Activated CD8-positive, alpha-beta T cell treated with anti-CD3 and anti-CD28 coated beads, Interleukin-2, amount 10 ng/mL, durations not matched to agents 7 days and 5 days (primary cell): Measurements from ENCODE around the gene C2CD4A. TPM values are rescaled to one million over a fixed set of nuclear protein-coding genes. Genes with fewer than 3 reads are reported as not detected.

ENCODE experiments used
- ATAC-seq: fragments of 150-1000 bp; cut with Tn5 transposase; one replicate; pipeline ENCODE4 v1.10.0; 2021; ENCODE audit warnings: moderate library complexity
- CTCF ChIA-PET: fragments of 350-600 bp; sonication (Branson Sonifier 250); formaldehyde crosslinking; loops from one replicate; lab custom pipeline; 2021; ENCODE audit warnings: antibody characterized with exemption; lab: Charles Lee
- POLR2A ChIA-PET: fragments of 350-600 bp; sonication (Branson Sonifier 250); formaldehyde crosslinking; loops from one replicate; lab custom pipeline; 2021; ENCODE audit warnings: antibody characterized with exemption; lab: Charles Lee
- DNase-seq: peaks from one replicate; pipeline ENCODE4 v3.0.0-alpha.2; 2020
- H3K27ac Mint-ChIP-seq: one replicate; pipeline ENCODE4 v1.8.0; 2021; ENCODE audit warnings: mild to moderate bottlenecking, mixed read lengths
- H3K27me3 Mint-ChIP-seq: one replicate; pipeline ENCODE4 v1.8.0; 2021; ENCODE audit warnings: low read depth, mixed read lengths
- H3K36me3 Mint-ChIP-seq: one replicate; pipeline ENCODE4 v1.8.0; 2021; ENCODE audit warnings: low read depth, mixed read lengths
- H3K4me1 Mint-ChIP-seq: one replicate; pipeline ENCODE4 v1.8.0; 2021; ENCODE audit warnings: low read depth, mixed read lengths
- H3K4me3 Mint-ChIP-seq: one replicate; pipeline ENCODE4 v1.8.0; 2021; ENCODE audit warnings: mild to moderate bottlenecking, mixed read lengths
- H3K9me3 Mint-ChIP-seq: one replicate; pipeline ENCODE4 v1.8.0; 2022; ENCODE audit warnings: mixed read lengths; ENCODE audit not compliant: insufficient read depth
- total RNA-seq, 2 experiments: library from RNA; stranded (reverse); gene quantifications; one replicate each; pipeline ENCODE4 v1.2.3, GENCODE V29; 2021

The C2CD4A gene
- total RNA-seq, 2 experiments from 2014 or later, result not detected

DNA sequence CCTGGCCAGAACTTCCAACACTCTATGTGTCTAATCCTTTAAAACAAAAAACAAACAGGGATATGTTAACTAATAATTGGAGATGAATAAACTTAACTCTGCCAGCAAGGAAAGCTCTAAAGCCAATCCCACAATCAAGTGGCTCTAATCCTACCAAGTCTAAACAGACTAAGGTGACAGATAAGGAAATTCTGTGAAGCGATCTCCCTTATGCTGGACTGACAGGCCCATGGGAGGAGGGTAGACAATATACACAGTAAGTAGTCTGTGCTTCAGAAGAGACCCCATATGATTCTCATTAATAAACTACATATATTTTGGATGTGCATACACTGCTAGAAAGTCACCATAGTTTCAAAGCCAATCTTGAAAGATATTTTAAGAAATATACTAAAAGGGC, 16.7 kb upstream of the C2CD4A start:
- Mint-ChIP-seq H3K27me3 (no peaks in the 10 kb centered on the region), H3K4me3 (no peak overlapping the region), H3K4me1 (peaks cover 38% of the 10 kb centered on the region), H3K9me3 (no peaks in the 10 kb centered on the region), H3K27ac (no peak overlapping the region), H3K36me3 (peaks cover 11% of the 10 kb centered on the region)
- ChIA-PET POLR2A (no interaction called here), CTCF (interaction anchor here (0.8 kb wide), 1 partner anchor 9 kb away, joined by 3 read pairs; no protein-coding TSS in a partner anchor)
- ATAC-seq (no peak), DNase-seq (no peak)

DNA sequence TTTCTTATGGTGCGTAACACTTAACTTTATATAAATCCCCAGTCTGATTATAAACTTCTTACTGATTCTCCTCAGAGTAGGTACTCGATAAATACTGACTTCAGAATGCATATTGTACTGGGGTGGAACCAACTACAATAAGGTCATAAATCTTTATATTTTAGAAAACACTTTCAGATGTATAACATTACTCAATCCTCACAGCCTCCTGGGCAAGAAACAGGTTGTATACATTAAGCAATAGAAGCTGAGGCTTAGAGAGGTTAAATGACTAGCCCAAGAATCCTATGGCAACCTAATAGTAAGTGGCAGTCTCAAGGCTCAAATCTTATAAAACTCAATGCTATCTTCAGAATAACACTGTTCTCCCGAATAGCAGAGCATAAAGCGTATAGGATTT, 15.6 kb upstream of the C2CD4A start:
- H3K4me3 Mint-ChIP-seq, result no peak overlapping the region
- ChIA-PET POLR2A (no interaction called here), CTCF (interaction anchor here (1.0 kb wide), 1 partner anchor 10 kb away, joined by 5 read pairs; the partner anchor contains the start of gene VPS13C)
- H3K27ac Mint-ChIP-seq, result no peak overlapping the region
- H3K36me3 Mint-ChIP-seq, result peaks cover 11% of the 10 kb centered on the region
- no peaks in the 10 kb centered on the region for H3K27me3 Mint-ChIP-seq
- peaks cover 31% of the 10 kb centered on the region for H3K4me1 Mint-ChIP-seq
- H3K9me3 Mint-ChIP-seq, result no peaks in the 10 kb centered on the region
- ATAC-seq (no peak), DNase-seq (no peak)

DNA sequence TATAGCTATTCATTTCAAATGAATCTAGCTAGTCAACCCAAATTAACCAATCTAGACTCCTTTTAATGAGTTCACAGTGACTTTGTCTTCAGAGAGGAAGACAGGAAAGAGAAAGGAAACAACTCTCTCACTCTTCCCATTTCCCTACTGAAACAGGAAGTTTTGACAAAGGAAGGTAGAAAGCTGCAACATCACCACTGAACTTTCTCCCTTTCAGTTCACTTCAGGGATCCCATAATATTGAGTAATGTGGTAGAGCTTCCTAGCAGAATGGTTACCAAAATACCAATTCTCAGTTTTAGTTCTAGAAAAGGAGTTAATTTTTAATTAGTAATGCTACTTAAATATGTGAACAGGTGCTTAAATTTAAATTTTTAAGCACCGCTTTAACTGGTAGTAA, 14.1 kb upstream of the C2CD4A start:
- H3K9me3 Mint-ChIP-seq, result no peaks in the 10 kb centered on the region
- ChIA-PET POLR2A (no interaction called here), CTCF (interaction anchor here (0.6 to 1.1 kb wide), 2 partner anchors 8 to 412 kb away, joined by 3 to 4 read pairs; partner anchors contain the start of gene VPS13C)
- ATAC-seq (no peak), DNase-seq (no peak)
- H3K36me3 Mint-ChIP-seq, result peaks cover 14% of the 10 kb centered on the region
- no peaks in the 10 kb centered on the region for H3K27me3 Mint-ChIP-seq
- no peak overlapping the region for H3K27ac Mint-ChIP-seq
- no peak overlapping the region for H3K4me3 Mint-ChIP-seq
- peaks cover 27% of the 10 kb centered on the region for H3K4me1 Mint-ChIP-seq

DNA sequence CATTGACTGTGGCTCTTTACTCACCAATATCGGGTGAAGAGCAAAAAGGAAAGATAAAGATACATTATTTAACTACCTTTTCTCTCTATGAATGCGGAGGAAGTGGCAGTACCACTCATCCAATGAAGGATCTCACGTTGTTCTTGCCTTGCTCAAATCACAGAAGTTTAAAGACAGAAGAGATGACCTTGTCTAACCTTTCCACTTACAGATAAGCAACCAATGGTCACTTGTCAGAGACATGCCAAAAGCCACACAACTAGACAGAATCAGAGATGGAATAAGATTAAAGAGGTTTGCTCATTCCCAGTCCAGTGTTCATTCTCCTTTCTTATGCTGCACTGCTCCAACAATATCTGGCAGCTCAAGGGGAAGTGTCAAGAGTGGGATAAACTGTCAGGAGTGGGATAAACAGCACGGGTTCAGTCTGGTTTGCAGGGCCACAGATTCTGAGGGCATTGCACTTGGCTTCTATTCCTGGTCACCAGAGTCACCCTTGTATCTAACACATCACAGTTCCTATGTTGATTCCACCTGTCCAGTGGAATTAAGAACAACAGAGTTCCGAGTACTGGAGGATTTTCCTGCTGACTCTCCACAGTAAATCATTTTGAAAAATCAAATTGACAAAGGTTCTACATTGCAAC, 13.2 kb upstream of the C2CD4A start:
- no peaks in the 10 kb centered on the region for H3K9me3 Mint-ChIP-seq
- H3K27ac Mint-ChIP-seq, result no peak overlapping the region
- H3K27me3 Mint-ChIP-seq, result no peaks in the 10 kb centered on the region
- POLR2A ChIA-PET, result no interaction called here
- DNase-seq (no peak), ATAC-seq (no peak)
- H3K4me3 Mint-ChIP-seq, result no peak overlapping the region
- H3K4me1 Mint-ChIP-seq, result peaks cover 32% of the 10 kb centered on the region
- CTCF ChIA-PET, result no interaction called here
- H3K36me3 Mint-ChIP-seq, result peaks cover 17% of the 10 kb centered on the region

DNA sequence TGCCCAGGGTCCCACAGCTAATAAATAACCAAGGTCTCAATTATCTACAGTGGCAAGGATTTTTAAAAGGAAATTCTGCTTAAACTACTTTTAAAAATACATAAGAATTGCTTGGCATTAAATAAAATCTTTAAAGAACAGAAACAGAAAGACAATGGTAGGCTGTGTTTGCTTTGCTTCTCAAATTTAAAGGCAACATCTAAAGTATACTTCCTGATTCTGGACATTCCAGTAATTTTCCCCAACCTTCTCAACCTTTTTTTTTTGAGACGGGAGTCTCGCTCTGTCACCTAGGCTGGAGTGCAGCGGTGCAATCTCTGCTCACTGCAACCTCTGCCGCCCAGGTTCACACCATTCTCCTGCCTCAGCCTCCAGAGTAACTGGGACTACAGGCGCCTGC, 11.8 kb upstream of the C2CD4A start:
- ChIA-PET CTCF (no interaction called here), POLR2A (no interaction called here)
- H3K27ac Mint-ChIP-seq, result no peak overlapping the region
- H3K9me3 Mint-ChIP-seq, result no peaks in the 10 kb centered on the region
- H3K4me3 Mint-ChIP-seq, result no peak overlapping the region
- peaks cover 11% of the 10 kb centered on the region for H3K36me3 Mint-ChIP-seq
- DNase-seq (no peak), ATAC-seq (no peak)
- peaks cover 35% of the 10 kb centered on the region for H3K4me1 Mint-ChIP-seq
- no peaks in the 10 kb centered on the region for H3K27me3 Mint-ChIP-seq

DNA sequence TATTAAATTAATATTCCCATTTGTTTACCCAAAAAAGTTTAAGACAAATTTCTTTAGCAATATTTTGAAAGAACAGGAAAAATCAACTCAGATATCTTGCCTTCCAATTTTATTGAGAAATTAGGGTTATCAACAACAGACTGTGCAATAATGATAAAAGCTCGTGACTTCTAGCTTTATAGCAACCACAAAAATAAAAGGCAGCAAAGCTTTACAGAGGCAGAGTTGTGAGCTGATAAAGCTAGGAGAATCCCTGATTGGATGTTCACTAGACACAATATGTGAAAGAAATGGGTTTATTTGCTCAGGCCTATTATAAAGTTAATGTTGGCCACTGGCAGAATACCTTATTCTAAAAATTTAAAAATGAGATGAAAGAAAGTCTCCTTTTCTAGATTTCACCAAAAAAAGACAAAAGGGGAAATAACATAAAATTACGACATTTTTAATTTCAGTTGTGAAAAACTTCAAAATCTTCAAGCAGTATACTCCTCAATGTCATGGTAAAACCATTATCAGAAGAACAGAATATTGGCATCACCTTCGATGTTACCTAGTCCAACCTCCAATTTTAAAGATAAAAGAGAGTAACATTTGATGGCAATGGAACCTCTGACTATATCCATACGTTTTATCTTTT, 9.3 kb upstream of the C2CD4A start:
- H3K27ac Mint-ChIP-seq, result no peak overlapping the region
- ATAC-seq (no peak), DNase-seq (no peak)
- H3K27me3 Mint-ChIP-seq, result peaks cover 7% of the 10 kb centered on the region
- POLR2A ChIA-PET, result no interaction called here
- H3K9me3 Mint-ChIP-seq, result no peaks in the 10 kb centered on the region
- H3K36me3 Mint-ChIP-seq, result peaks cover 6% of the 10 kb centered on the region
- CTCF ChIA-PET, result no interaction called here
- H3K4me1 Mint-ChIP-seq, result peaks cover 53% of the 10 kb centered on the region
- H3K4me3 Mint-ChIP-seq, result no peak overlapping the region

DNA sequence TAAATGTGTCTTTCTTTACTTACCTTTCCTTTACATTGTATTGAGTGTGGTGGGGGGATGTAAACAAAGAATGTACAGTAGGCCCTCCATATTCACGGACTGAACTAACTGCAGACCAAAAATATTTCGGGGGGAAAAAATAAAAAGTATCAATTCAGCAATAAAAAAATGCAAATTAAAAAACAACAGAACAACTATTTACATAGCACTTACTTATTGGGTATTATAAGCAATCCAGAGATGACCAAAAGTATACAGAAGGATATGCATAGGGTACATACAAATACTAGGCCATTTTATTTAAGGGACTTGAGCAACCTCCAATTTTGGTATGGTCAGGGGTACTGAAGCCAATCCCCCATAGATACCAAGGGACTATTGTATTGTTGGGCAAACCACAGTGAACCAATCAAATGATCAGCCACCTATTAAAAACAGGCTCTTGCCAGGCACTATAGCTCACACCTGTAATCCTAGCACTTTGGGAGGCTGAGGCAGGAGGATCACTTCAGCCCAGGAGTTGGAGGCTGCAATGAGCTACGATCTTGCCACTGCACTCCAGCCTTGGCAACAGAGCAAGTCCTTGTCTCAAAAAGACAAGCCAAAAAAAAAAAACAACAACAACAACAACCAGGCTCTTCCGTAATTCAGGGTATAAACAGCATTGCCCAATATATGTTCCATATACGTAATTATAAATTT, 8.3 kb upstream of the C2CD4A start:
- no peak for ATAC-seq
- Mint-ChIP-seq H3K27ac (no peak overlapping the region), H3K4me1 (peaks cover 43% of the 10 kb centered on the region), H3K36me3 (peaks cover 6% of the 10 kb centered on the region), H3K4me3 (peak overlapping the region; percentile 81), H3K9me3 (no peaks in the 10 kb centered on the region), H3K27me3 (peaks cover 11% of the 10 kb centered on the region)
- DNase-seq, result no peak
- ChIA-PET POLR2A (interaction anchor here (0.7 to 1.0 kb wide), 2 partner anchors 11 to 15 kb away, joined by 3 to 4 read pairs; no protein-coding TSS in a partner anchor), CTCF (interaction anchor here (0.9 to 1.4 kb wide), 3 partner anchors 9 to 332 kb away, joined by 3 read pairs; partner anchors contain the start of gene TLN2)

DNA sequence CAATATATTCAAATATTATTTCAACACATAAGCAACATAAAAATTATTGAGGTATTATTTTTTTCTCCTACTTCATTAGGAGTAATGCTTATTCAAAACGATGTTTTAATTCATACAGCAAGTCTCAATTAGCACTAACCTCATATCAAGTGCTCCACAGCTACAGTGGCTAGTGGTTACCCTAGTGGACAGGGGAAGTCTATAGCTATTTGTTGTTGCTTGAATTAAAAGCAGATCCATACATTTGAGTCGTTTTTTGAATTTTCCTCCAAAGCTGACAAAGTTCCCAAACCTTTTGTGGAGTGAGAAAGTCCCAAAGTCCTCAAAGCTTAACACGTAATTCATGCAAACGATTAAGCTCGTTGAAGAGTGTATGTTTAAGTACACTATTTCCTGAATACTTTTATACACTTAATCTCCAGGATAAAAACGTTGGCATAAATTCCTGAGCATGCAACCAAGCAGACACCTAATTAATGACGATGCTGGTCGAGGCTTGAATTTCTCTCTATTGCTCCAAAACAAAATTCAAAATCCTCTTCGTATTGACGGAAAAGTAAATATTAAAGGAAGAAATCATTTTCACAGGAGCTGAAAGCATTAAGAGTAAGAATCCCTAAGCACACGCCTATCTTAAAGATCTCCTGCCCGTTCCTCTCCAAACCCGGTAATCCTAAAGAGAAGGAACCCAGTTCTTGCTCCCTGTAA, 7.5 kb upstream of the C2CD4A start:
- H3K27me3 Mint-ChIP-seq, result peaks cover 17% of the 10 kb centered on the region
- POLR2A ChIA-PET, result interaction anchor here (0.5 to 1.8 kb wide), 6 partner anchors 10 to 1409 kb away, joined by 3 to 5 read pairs (median 4); no protein-coding TSS in a partner anchor
- ATAC-seq (no peak), DNase-seq (no peak)
- peaks cover 6% of the 10 kb centered on the region for H3K36me3 Mint-ChIP-seq
- no peaks in the 10 kb centered on the region for H3K9me3 Mint-ChIP-seq
- H3K4me3 Mint-ChIP-seq, result peak overlapping the region; percentile 81
- CTCF ChIA-PET, result interaction anchor here (0.9 to 3.4 kb wide), 10 partner anchors 10 to 331 kb away, joined by 3 to 13 read pairs (median 4); partner anchors contain the start of gene TLN2
- H3K27ac Mint-ChIP-seq, result peak overlapping the region; percentile 94
- peaks cover 39% of the 10 kb centered on the region for H3K4me1 Mint-ChIP-seq

DNA sequence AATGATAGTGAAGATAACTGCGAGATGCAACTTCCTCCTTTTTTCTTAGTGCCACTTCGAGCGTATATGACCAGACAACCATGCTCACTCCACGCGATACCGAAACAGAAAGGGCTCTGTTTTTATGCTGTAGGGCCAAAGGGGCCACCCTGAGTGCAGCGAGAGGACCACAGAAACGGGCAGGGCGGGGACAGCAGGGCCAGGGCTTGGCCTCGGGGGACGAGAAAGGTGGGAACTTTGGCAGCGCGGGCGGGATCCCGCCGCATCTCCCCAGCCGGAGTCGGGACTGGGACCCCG, 7.0 kb upstream of the C2CD4A start:
- DNase-seq (peak; percentile 86), ATAC-seq (peak; percentile 80)
- peaks cover 35% of the 10 kb centered on the region for H3K4me1 Mint-ChIP-seq
- no peaks in the 10 kb centered on the region for H3K9me3 Mint-ChIP-seq
- peak overlapping the region; percentile 81 for H3K4me3 Mint-ChIP-seq
- CTCF ChIA-PET, result interaction anchor here (0.6 to 3.4 kb wide), 26 partner anchors 9 to 324 kb away, joined by 3 to 13 read pairs (median 4); no protein-coding TSS in a partner anchor
- H3K36me3 Mint-ChIP-seq, result peaks cover 6% of the 10 kb centered on the region
- POLR2A ChIA-PET, result interaction anchor here (0.8 to 1.8 kb wide), 6 partner anchors 8 to 218 kb away, joined by 3 to 5 read pairs (median 4); no protein-coding TSS in a partner anchor
- peak overlapping the region; percentile 94 for H3K27ac Mint-ChIP-seq
- peaks cover 17% of the 10 kb centered on the region for H3K27me3 Mint-ChIP-seq

DNA sequence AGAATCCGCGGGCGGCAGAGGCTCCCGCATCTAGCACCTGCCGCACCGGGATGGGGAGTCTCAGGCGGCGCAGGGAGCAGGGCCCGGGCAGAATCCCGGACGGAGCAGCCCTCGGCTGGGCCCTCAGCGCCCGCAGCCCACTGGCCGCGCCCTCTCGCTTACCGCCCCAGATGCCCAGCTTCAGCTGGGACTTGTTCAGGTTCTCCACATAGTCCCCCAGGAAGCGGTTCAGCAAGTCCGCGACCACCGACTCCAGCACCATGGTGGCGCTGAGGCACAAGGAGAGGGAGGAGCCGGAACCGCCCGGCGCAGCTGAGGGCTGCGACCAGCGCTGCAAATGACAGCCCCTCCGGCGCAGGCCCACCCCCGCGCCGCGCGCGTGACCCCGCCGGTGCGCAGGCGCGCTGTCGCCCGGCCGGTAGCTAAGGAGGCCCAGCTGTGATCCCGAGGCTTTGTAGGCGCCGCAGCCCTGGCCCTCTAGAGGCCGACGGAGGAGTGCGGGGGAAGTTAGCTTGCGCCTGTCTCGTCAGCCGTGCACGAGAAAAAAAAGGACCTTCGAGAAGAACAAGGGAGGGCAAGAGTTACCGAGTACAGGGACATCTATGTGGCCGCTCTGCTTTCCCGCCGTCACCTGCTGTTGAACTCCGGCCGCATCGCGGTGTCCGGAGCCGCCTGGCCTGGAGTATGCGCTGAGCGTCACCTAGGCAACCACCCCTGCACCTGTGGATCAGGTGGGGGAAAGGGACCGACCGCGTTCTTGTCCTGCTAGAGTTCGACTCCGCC, 6.5 kb upstream of the C2CD4A start, which contains the start of gene VPS13C:
Gene VPS13C (minus strand): TSS at position 335 of the 783 bp plus-strand sequence. CDS start 73 bp downstream, at position 262.
- H3K27ac Mint-ChIP-seq, result peak within 1 kb of the TSS; percentile 94
- ATAC-seq (peak; percentile 94), DNase-seq (peak; percentile 93)
- H3K4me1 Mint-ChIP-seq, result peaks cover 35% of the 10 kb centered on the region
- no peaks in the 10 kb centered on the region for H3K9me3 Mint-ChIP-seq
- CTCF ChIA-PET, result interaction anchor here (0.6 to 3.4 kb wide), 35 partner anchors 8 to 323 kb away, joined by 3 to 13 read pairs (median 4); no protein-coding TSS in a partner anchor
- peak within 1 kb of the TSS; percentile 81 for H3K4me3 Mint-ChIP-seq
- POLR2A ChIA-PET, result interaction anchor here (0.6 to 1.8 kb wide), 11 partner anchors 8 to 1020 kb away, joined by 3 to 5 read pairs (median 3); no protein-coding TSS in a partner anchor
- peaks cover 18% of the 10 kb centered on the region for H3K27me3 Mint-ChIP-seq
- peaks cover 6% of the 10 kb centered on the region for H3K36me3 Mint-ChIP-seq
